ENCODE results near the gene SBF2.

GRCh38 chr11:10329356-10329755, 35.3 kb upstream of the SBF2 start:
- TF ChIP-seq CTCF (conservative IDR thresholded peaks at IDR 0.05; ENCODE audit: low read depth, low read length) (no peak), EZH2 (IDR thresholded peaks at IDR 0.05; ENCODE audit: low read length, unreplicated experiment) (no peak)
